Medulla oblongata (tissue), 1 donor: ENCODE data around the gene RSPO4.
A peak's percentile ranks its signal among the peaks of the same experiment; 100 is the strongest.

Source experiments
- DNase-seq: peaks from one replicate; pipeline ENCODE4 v3.0.0-alpha.2; 2015; ENCODE audit errors: extremely low spot score

RSPO4 gene

GRCh38 chr20:942611-943010 is 59.5 kb downstream of the RSPO4 start:
- no peak for DNase-seq

- DNase-seq = no peak
Measured at GRCh38 chr20:940926-941325, 61.2 kb downstream of the RSPO4 start.

- no peak for DNase-seq
Measured at GRCh38 chr20:939606-940005, 62.5 kb downstream of the RSPO4 start.

GRCh38 chr20:934186-934840 is 67.8 kb downstream of the RSPO4 start:
- no peak for DNase-seq

GRCh38 chr20:933029-933428 is 69.1 kb downstream of the RSPO4 start:
- no peak for DNase-seq

GRCh38 chr20:931401-931800 is 70.7 kb downstream of the RSPO4 start:
- no peak for DNase-seq

- DNase-seq = no peak
Measured at GRCh38 chr20:926670-927069, 75.4 kb downstream of the RSPO4 start.

- no peak for DNase-seq
Measured at GRCh38 chr20:925516-925915, 76.6 kb downstream of the RSPO4 start.

- DNase-seq = peak; percentile 14
Measured at GRCh38 chr20:924639-925038, 77.5 kb downstream of the RSPO4 start.

GRCh38 chr20:922781-923180 is 79.3 kb downstream of the RSPO4 start:
- DNase-seq = peak; percentile 13

GRCh38 chr20:921068-921467 is 81.0 kb downstream of the RSPO4 start:
- no peak for DNase-seq

- no peak for DNase-seq
Measured at GRCh38 chr20:920311-920710, 81.8 kb downstream of the RSPO4 start.

GRCh38 chr20:919491-919916 is 82.6 kb downstream of the RSPO4 start:
- DNase-seq = no peak

- DNase-seq = no peak
Measured at GRCh38 chr20:917416-917815, 84.7 kb downstream of the RSPO4 start.

GRCh38 chr20:916825-917224 is 85.3 kb downstream of the RSPO4 start:
- no peak for DNase-seq

- no peak for DNase-seq
Measured at GRCh38 chr20:916125-916799, 85.8 kb downstream of the RSPO4 start, which contains the start of gene ANGPT4. TSS of gene ANGPT4 (minus strand) at chr20:916334. CDS start at chr20:916214, 120 bp downstream.

- peak; percentile 33 for DNase-seq
Measured at GRCh38 chr20:914727-915498, 87.2 kb downstream of the RSPO4 start.

GRCh38 chr20:913306-913849 is 88.7 kb downstream of the RSPO4 start:
- DNase-seq = no peak

- DNase-seq = no peak
Measured at GRCh38 chr20:911882-912600, 90.1 kb downstream of the RSPO4 start.

- DNase-seq = no peak
Measured at GRCh38 chr20:910870-911770, 91.0 kb downstream of the RSPO4 start.
